ELR (cell line): Measurements from ENCODE around the gene GPC6.
"Not testable (repeated sequence)": the region's sequence is repeated elsewhere in the genome, so short reads cannot be mapped to it uniquely, and the experiment has no call there.

Experiments
- DNase-seq: peaks from one replicate; pipeline ENCODE4 v3.0.0-alpha.2; 2015; ENCODE audit warnings: low read depth

GPC6 gene

GRCh38 chr13:94328381-94329041 lies 1101.9 kb downstream of the GPC6 start:
- no peak for DNase-seq

DNA sequence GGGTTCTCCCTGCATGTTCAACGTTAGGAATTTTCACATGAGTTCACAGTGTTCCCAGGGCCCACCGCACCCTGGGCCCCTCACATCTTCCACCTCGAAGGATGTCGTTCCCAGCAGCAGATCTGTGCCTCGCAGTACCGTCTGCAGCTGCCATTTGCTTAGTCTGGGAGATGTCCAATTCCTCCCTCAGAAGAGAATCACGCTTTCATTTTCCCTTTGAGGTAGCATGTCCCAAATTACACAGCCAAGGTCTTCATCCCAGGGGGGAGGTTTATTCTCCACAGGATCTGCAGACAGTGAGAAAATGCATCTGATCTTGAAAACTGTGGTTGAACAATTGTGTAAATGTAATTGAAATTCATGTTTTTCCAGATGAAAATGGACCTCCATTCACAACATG lies 1102.7 kb downstream of the GPC6 start:
- no peak for DNase-seq

DNA sequence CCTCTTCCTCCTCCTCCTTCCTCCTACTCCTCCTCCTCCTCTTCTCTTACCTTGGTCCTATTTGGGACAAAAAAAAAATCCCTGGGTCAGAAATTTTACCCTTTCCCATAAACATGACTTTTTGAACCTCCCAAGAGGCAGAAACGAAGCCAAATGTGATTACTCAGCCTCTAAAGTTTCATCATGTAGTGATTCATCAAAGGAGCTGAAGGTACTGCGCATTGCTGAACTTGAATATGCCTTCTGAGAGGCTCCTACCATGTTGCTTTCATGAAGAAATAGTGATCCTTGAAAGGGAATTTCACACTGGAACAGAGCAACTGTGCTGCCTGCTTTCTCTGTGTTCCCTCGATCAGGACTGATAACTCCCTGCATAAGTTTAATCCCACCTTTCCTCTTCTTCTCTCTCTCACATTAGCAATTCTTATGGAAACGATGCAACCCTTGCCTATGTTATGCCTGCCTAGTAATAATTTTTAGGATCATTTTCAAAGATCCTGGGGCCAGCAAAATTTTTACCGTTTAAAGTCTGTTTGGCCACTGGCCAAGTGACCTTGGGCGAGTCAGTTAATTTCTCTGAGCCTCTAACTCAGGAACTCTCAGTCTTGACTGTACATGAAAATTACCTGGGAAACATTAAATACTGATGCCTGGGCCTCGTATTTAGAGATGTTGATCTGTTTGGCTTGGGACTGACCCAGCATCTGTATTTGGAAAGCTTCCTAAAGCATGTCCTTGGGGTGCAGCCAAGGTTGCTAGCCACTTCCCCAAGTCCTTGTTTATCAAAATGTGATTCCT lies 1103.3 kb downstream of the GPC6 start:
- DNase-seq: peak; percentile 92

- no peak for DNase-seq
These were observed 1104.0 kb downstream of the GPC6 start for GRCh38 chr13:94330552-94331071.

DNA sequence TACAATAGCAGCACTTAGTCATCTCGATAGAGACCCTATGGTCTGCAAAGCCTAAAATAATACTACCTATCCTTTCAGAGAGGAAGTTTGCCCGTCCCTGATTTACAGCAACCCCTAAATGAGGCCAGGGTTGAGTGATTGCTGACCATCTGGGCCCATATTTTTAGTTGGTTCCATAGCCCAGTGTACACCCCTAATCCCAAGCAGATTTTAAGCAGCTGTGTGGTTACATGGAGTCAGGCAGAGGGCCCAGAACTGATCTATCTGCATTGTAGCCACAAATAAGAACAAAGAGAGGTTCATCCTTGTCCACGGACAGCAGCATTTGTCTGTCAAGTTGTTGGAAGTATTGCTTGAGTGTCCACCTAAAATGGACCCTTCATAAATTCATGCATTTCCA lies 1104.7 kb downstream of the GPC6 start:
- no peak for DNase-seq

GRCh38 chr13:94332359-94333096 lies 1105.9 kb downstream of the GPC6 start:
- no peak for DNase-seq

GRCh38 chr13:94333131-94333820 lies 1106.7 kb downstream of the GPC6 start:
- no peak for DNase-seq

DNA sequence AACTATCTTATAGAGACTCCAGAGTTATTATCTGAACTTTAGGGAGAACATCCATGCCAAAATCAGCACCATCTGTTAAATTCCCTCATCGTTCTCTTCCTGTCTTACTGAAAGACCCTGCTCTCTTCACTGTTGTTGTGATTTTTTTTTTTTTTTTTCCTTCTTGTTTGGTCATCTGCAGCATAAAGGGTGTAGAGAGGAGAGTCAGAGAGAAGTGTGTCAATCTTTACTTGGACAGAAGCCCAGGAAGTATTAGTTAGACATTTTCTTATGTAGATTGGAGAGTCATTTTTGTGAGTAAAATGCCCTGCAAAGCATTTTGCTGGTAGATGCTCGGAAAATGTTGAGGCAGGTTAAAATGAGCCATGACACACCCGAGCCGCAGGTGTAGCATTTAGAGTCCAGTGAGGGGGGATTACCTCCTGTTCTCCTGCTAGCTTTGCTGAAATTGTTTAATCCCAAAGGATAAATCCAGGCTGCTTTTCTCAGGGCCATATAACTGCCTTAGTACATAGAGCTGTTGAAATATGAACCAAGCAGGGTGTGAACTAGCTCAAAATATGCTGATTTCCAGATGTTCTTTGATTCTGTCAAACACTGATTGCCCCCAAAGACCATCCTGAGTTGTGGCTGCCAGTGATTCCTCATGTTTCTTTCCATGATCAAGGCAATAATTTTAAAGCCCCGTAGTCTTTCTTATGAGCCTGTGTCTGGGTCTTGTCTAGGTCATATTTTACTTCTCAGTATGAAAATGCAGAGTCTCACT lies 1109.3 kb downstream of the GPC6 start:
- no peak for DNase-seq

DNA sequence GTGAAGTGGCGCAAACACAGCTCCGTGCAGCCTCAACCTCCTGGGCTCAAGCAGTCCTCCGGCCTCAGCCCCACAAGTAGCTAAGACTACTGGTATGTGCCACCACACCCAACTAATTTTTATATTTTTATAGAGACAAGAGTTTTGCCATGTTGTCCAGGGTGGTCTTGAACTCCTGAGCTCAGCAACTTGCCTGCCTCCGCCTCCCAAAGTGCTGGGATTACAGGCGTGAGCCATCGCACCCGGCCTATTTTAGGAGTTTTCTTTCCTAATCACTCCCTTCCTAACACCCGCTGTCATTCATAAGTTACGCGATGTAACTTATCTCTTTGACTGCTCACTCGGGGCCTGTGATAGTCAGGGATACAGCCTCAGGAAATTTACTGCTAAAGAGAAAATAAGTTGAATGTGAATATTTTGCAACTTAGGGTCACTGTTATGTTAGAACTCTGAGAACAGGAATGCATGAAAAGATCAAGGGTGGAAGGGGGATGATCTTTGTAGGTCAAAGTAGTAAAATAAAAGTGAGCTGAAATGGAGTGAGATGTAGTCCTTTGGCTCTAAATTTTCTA lies 1112.6 kb downstream of the GPC6 start:
- no peak for DNase-seq

GRCh38 chr13:94342436-94343242 lies 1116.0 kb downstream of the GPC6 start:
- no peak for DNase-seq

- DNase-seq: no peak
These were observed 1116.6 kb downstream of the GPC6 start for GRCh38 chr13:94343243-94343585.

- DNase-seq: not testable (repeated sequence)
These were observed 1117.1 kb downstream of the GPC6 start for GRCh38 chr13:94343687-94344086.

DNA sequence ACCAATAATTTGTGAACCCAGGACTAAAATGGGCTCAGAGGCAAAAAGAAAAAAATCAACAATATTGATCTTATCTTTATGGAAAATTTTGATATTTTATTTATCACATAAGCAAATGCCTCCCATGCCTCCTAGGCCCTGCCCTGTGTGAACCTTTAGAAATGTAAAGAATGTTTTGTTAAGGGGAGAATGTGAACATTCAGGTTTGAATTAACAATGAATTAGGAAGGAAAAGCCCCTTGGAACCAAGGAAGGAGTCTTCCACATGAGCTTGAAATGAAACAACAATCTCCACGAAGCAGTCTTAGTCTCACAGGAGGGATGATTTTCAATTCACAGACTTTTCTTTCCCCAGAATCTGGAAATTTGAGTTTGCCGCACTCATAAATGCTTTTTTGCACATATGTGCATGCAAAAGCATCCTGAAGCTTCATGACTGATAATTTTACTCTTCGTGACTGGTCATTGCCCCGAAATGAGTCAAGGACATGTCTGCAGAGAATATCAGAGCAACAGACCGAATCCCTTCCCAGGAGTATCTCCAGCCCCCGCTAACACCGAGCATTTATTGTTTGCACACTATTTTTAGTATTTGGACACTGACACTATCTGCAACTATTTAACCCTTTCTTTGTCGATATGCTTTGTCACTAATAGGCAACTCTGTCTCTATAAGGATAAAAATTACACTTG lies 1117.7 kb downstream of the GPC6 start:
- no peak for DNase-seq

- peak; percentile 38 for DNase-seq
These were observed 1119.0 kb downstream of the GPC6 start for GRCh38 chr13:94345374-94346195.

DNA sequence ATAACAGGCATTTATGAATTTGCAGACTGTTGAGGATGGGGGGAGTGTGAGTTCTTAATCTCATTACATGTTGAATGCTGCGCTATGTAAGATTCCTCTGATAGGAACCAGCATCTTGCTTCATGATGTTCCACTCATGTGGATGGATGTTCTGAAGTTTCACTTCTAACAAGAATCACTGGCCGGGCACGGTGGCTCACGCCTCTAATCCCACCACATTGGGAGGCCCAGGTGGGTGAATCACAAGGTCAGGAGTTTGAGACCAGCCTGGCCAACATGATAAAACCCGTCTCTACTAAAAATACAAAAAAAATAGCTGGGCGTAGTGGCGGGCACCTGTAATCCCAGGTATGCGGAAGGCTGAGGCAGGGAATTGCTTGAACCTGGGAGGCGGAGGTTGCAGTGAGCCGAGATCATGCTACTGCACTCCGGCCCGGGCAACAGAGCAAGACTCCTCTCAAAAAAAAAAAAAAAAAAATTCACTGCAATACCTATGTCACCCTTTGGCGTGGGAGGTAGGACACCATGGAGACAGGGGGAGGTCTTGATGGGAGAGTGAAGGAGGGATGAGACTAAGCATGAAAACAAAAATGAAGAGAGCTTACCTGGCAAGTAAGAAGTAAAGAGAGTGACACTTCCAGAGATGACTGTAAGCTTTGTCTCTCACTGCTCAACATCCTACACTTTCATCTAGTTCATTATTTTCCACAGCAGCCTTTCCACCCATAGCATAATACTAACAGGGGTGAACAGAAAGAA lies 1119.8 kb downstream of the GPC6 start:
- DNase-seq: no peak

- DNase-seq: peak; percentile 88
These were observed 1124.8 kb downstream of the GPC6 start for GRCh38 chr13:94351292-94351990.

GRCh38 chr13:94352057-94352456 lies 1125.5 kb downstream of the GPC6 start:
- peak; percentile 21 for DNase-seq
